ENCODE data around the gene SDCCAG8.

SDCCAG8 gene

DNA sequence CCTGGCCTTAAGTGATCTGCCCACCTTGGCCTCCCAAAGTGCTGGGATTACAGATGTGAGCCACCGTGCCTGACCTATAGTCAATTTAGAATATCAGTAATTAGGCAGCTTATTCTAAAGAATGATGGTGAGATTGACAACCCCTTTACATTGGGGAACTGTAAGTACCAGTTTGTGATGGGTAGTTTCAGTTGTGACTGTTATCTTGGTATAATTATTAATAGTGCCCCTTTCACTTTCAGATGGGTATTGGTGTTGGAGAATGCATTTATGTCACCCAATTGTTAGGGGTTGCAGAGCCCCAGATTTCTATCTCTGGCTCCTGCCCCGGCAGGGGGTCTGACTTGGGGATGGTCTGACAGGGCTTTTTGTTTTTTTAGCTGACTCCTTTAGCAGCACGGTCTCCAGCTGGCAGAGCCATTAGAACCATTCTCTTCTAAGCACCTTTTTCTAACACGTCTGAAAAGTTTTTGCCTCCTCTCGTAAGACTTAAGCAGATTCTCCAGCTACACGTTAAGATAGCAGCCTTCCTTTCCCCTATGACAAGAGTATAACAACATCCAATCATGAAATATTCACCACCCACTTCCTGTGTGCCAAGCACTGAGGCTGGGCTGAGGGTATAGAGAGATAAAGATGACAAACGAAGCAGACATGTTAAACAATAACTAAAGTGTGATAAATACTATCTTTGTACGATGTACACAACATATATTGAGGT lies 157.8 kb downstream of the SDCCAG8 start:
- Histone ChIP-seq H3K4me2 (ENCODE audit: low read length) (peak overlapping the region; percentile 54), H3K79me2 (ENCODE audit: low read length) (no peaks in the 10 kb centered on the region), H2AFZ (ENCODE audit: low read depth, low read length) (peak overlapping the region; percentile 20; the same call in 1 of the 2 replicates), H3K9ac (ENCODE audit: low read length) (no peak overlapping the region; the same call in 1 of the 2 replicates), H3K27ac (ENCODE audit: low read length) (peak overlapping the region; percentile 17; the same call in 1 of the 2 replicates), H3K27me3 (ENCODE audit: low read depth, low read length) (no peaks in the 10 kb centered on the region), H3K4me1 (ENCODE audit: low read length) (peaks cover 31% of the 10 kb centered on the region), H3K9me3 (ENCODE audit: insufficient read depth, low read length) (no peaks in the 10 kb centered on the region), H4K20me1 (ENCODE audit: insufficient read depth, low read length) (no peaks in the 10 kb centered on the region), H3K4me3 (ENCODE audit: low read length) (peak overlapping the region; percentile 20; the same call in 1 of the 2 replicates), H3K36me3 (replicated peaks; ENCODE audit: low read depth, low read length) (no peaks in the 10 kb centered on the region)
- TF ChIP-seq EZH2phosphoT487 (IDR thresholded peaks at IDR 0.05; ENCODE audit: low read depth): no peak
- TF ChIP-seq, protein P1, sequence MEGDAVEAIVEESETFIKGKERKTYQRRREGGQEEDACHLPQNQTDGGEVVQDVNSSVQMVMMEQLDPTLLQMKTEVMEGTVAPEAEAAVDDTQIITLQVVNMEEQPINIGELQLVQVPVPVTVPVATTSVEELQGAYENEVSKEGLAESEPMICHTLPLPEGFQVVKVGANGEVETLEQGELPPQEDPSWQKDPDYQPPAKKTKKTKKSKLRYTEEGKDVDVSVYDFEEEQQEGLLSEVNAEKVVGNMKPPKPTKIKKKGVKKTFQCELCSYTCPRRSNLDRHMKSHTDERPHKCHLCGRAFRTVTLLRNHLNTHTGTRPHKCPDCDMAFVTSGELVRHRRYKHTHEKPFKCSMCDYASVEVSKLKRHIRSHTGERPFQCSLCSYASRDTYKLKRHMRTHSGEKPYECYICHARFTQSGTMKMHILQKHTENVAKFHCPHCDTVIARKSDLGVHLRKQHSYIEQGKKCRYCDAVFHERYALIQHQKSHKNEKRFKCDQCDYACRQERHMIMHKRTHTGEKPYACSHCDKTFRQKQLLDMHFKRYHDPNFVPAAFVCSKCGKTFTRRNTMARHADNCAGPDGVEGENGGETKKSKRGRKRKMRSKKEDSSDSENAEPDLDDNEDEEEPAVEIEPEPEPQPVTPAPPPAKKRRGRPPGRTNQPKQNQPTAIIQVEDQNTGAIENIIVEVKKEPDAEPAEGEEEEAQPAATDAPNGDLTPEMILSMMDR (IDR thresholded peaks at IDR 0.05; ENCODE audit: low read depth, low read length): no peak

DNA sequence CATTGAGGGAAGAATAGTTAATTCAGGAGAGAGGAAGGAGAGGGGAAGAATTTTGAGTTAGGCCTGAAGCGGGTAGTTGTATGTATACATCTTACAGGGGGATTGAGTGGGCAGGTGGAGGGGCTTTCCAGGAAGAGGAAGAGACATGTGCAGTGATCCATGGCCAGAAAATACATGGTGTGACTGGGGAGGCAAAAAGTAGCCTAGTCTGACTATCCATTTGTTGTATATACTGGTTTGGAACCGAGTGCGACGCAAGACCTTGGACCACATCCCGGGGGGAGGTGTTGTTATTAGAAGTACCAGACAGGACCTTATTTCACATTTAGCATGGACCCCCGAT lies 158.3 kb downstream of the SDCCAG8 start:
- H3K9ac ChIP-seq (ENCODE audit: low read length): no peak overlapping the region
- H3K4me3 ChIP-seq (ENCODE audit: low read length): peak overlapping the region; percentile 20; the same call in 1 of the 2 replicates
- H3K4me1 ChIP-seq (ENCODE audit: low read length): peaks cover 31% of the 10 kb centered on the region
- H3K9me3 ChIP-seq (ENCODE audit: insufficient read depth, low read length): no peaks in the 10 kb centered on the region
- no peaks in the 10 kb centered on the region for H3K27me3 ChIP-seq (ENCODE audit: low read depth, low read length)
- no peaks in the 10 kb centered on the region for H3K36me3 ChIP-seq (replicated peaks; ENCODE audit: low read depth, low read length)
- H3K4me2 ChIP-seq (ENCODE audit: low read length): peak overlapping the region; percentile 54
- peak overlapping the region; percentile 20; the same call in 1 of the 2 replicates for H2AFZ ChIP-seq (ENCODE audit: low read depth, low read length)
- no peaks in the 10 kb centered on the region for H4K20me1 ChIP-seq (ENCODE audit: insufficient read depth, low read length)
- TF ChIP-seq EZH2phosphoT487 (IDR thresholded peaks at IDR 0.05; ENCODE audit: low read depth): no peak
- TF ChIP-seq, protein P1 (IDR thresholded peaks at IDR 0.05; ENCODE audit: low read depth, low read length): no peak
- H3K79me2 ChIP-seq (ENCODE audit: low read length): no peaks in the 10 kb centered on the region
- H3K27ac ChIP-seq (ENCODE audit: low read length): no peak overlapping the region; the same call in 1 of the 2 replicates

DNA sequence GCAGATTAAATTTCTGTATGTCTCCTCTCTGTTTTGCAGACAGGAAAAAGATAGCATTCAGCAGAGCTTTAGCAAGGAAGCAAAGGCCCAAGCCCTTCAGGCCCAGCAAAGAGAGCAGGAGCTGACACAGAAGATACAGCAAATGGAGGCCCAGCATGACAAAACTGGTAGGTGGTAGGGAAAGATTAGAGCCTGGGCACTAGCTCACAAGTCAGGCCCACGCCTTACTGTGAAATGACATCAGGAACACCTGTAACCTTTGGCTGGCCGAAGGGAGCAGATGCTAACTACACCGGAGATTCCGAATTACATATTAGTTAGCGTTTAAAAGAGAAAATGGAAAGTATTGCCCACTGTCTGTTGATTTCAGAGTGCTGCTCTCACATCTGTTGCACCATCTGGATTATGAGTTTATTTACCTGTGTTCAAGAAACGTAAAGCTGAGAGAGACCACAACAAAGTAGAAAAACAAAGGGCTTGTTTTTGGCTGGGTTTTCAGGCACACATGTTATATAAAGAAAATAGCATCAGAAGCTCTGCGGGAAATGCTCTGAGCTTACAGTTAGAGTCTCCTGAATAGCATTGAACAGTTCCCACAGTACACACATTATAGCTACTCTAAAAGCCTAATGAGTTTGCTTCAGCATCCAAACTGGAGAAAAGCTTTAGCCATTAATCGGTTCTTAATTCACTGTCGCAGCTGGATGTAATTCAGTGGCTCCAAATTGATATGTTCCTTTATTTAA lies 160.0 kb downstream of the SDCCAG8 start:
- Histone ChIP-seq H3K79me2 (ENCODE audit: low read length) (no peaks in the 10 kb centered on the region), H3K9me3 (ENCODE audit: insufficient read depth, low read length) (no peaks in the 10 kb centered on the region), H3K27ac (ENCODE audit: low read length) (no peak overlapping the region), H3K4me3 (ENCODE audit: low read length) (no peak overlapping the region), H3K4me2 (ENCODE audit: low read length) (peak overlapping the region; percentile 25; the same call in 1 of the 2 replicates), H3K4me1 (ENCODE audit: low read length) (peaks cover 39% of the 10 kb centered on the region), H2AFZ (ENCODE audit: low read depth, low read length) (no peak overlapping the region), H4K20me1 (ENCODE audit: insufficient read depth, low read length) (no peaks in the 10 kb centered on the region), H3K27me3 (ENCODE audit: low read depth, low read length) (no peaks in the 10 kb centered on the region), H3K36me3 (replicated peaks; ENCODE audit: low read depth, low read length) (no peaks in the 10 kb centered on the region), H3K9ac (ENCODE audit: low read length) (no peak overlapping the region)
- TF ChIP-seq, protein P1 (IDR thresholded peaks at IDR 0.05; ENCODE audit: low read depth, low read length): no peak
- TF ChIP-seq EZH2phosphoT487 (IDR thresholded peaks at IDR 0.05; ENCODE audit: low read depth): no peak

DNA sequence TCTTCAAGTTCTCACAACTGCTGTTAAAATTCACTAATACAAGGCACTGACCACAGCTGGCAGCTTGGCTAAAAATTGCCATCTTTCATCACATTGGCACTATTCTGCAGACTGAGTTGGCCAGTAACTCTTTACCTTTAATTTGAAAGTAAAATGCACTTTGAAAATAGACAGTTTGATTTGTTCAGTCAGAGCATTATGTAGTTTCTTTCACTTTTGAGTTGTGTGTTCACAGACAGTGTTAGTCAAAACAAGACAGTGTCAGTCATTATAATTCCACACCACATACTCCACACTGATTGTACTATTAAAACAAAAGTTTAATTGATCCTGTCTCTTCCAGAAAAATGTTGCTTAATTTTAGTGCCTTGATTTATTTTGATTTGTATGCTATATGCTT lies 160.7 kb downstream of the SDCCAG8 start:
- no peaks in the 10 kb centered on the region for H4K20me1 ChIP-seq (ENCODE audit: insufficient read depth, low read length)
- H3K36me3 ChIP-seq (replicated peaks; ENCODE audit: low read depth, low read length): no peaks in the 10 kb centered on the region
- peaks cover 43% of the 10 kb centered on the region for H3K4me1 ChIP-seq (ENCODE audit: low read length)
- TF ChIP-seq, protein P1 (IDR thresholded peaks at IDR 0.05; ENCODE audit: low read depth, low read length): no peak
- TF ChIP-seq EZH2phosphoT487 (IDR thresholded peaks at IDR 0.05; ENCODE audit: low read depth): no peak
- H3K27me3 ChIP-seq (ENCODE audit: low read depth, low read length): no peaks in the 10 kb centered on the region
- H3K79me2 ChIP-seq (ENCODE audit: low read length): no peaks in the 10 kb centered on the region
- no peak overlapping the region for H3K9ac ChIP-seq (ENCODE audit: low read length)
- H3K4me2 ChIP-seq (ENCODE audit: low read length): peak overlapping the region; percentile 25
- H3K27ac ChIP-seq (ENCODE audit: low read length): no peak overlapping the region
- H3K9me3 ChIP-seq (ENCODE audit: insufficient read depth, low read length): no peaks in the 10 kb centered on the region
- H2AFZ ChIP-seq (ENCODE audit: low read depth, low read length): no peak overlapping the region
- no peak overlapping the region for H3K4me3 ChIP-seq (ENCODE audit: low read length)
